HCT116 (cell line): ENCODE results near the gene ZNF655. TPM values are rescaled to one million over a fixed set of nuclear protein-coding genes. Genes with fewer than 3 reads are reported as not detected.
A peak's percentile ranks its signal among the peaks of the same experiment; 100 is the strongest.

Source experiments
- ATAC-seq: fragments of 200-7000 bp; cut with Tn5 transposase; 2 replicates; pipeline ENCODE4 v1.9.1; 2020; ENCODE audit warnings: mild to moderate bottlenecking, moderate library complexity
- BruUV-seq: library from RNA; stranded (reverse); fragments of 400-500 nt; replicated peaks from 2 replicates; lab custom pipeline; 2021; lab: Mats Ljungman, UMichigan
- CTCF ChIA-PET: fragments of 300-600 bp; sonication (Branson Sonifier 250); formaldehyde crosslinking; loops from one replicate; lab custom pipeline; 2021; ENCODE audit warnings: antibody characterized with exemption; lab: Charles Lee
- POLR2A ChIA-PET: fragments of 300-600, 350-600 bp; sonication (Branson Sonifier 250); formaldehyde crosslinking; loops from one replicate; lab custom pipeline; 2021; ENCODE audit warnings: antibody characterized with exemption; lab: Charles Lee
- RAD21 ChIA-PET, 2 experiments: fragments of 300-600 bp; sonication (Branson Sonifier 250); formaldehyde crosslinking; loops; one replicate each; lab custom pipeline; 2023; ENCODE audit warnings: low total read pairs in 2 of 2; ENCODE audit not compliant: uncharacterized antibody in 2 of 2, unreplicated experiment in 2 of 2, low non-redundant PET in 1 of 2; lab: Charles Lee
- DNase-seq: peaks from one replicate; pipeline ENCODE4 v3.0.0-alpha.2; 2010; ENCODE audit warnings: low read depth, low spot score
- H2AFZ ChIP-seq: fragments of 200-600 bp; shearing (Covaris generic), sonication (generic); 2 replicates; pipeline ENCODE4 v1.6.1; 2017; ENCODE audit warnings: low read depth, mixed run types, mixed read lengths, antibody characterized with exemption, low read length; ENCODE audit not compliant: poor library complexity, severe bottlenecking
- H3K27ac ChIP-seq: 2 replicates; pipeline ENCODE4 v1.5.1; 2012; ENCODE audit warnings: low read depth, low read length
- H3K27me3 ChIP-seq: fragments of 200-600 bp; sonication (generic); 2 replicates; pipeline ENCODE4 v1.6.1; 2016; ENCODE audit warnings: mixed run types, low read length, mixed read lengths; ENCODE audit not compliant: insufficient read depth
- H3K36me3 ChIP-seq, 2 experiments: fragments of 200-500 bp in 1 of 2; fragments of 200-600 bp in 1 of 2; sonication (Bioruptor generic) in 1 of 2; sonication (generic) in 1 of 2; 2 replicates each; pipeline versions ENCODE4 v1.5.1 to v1.6.1; 2014 to 2016; ENCODE audit warnings: low read length in 2 of 2, inconsistent platforms in 1 of 2, mixed read lengths in 1 of 2, mixed run types in 1 of 2; ENCODE audit not compliant: insufficient read depth in 2 of 2, control insufficient read depth in 1 of 2
- H3K4me1 ChIP-seq, 2 experiments: fragments of 200-600 bp in 1 of 2; sonication (generic) in 1 of 2; 2 replicates each; pipeline versions ENCODE4 v1.5.1 to v1.6.1; 2012 to 2017; ENCODE audit warnings: low read length in 2 of 2, inconsistent platforms in 1 of 2, mild to moderate bottlenecking in 1 of 2, mixed read lengths in 1 of 2, mixed run types in 1 of 2, moderate library complexity in 1 of 2; ENCODE audit not compliant: insufficient read depth in 2 of 2, control insufficient read depth in 1 of 2
- H3K4me2 ChIP-seq: fragments of 200-600 bp; sonication (generic); 2 replicates; pipeline ENCODE4 v1.6.1; 2017; ENCODE audit warnings: mixed run types, low read length, mixed read lengths
- H3K4me3 ChIP-seq, 2 experiments: fragments of 200-600 bp in 1 of 2; sonication (generic) in 1 of 2; replicated peaks in 1 of 2; 2 replicates each; pipeline ENCODE4 v1.5.1; 2011 to 2016; ENCODE audit warnings: low read length in 2 of 2, control low read depth in 1 of 2, low read depth in 1 of 2, mild to moderate bottlenecking in 1 of 2, mixed read lengths in 1 of 2, mixed run types in 1 of 2
- H3K79me2 ChIP-seq: fragments of 200-600 bp; sonication (generic); 2 replicates; pipeline ENCODE4 v1.6.1; 2017; ENCODE audit warnings: mild to moderate bottlenecking, mixed run types, low read length, moderate library complexity, mixed read lengths; ENCODE audit not compliant: insufficient read depth
- H3K9ac ChIP-seq: fragments of 200-600 bp; sonication (generic); 2 replicates; pipeline ENCODE4 v1.6.1; 2016; ENCODE audit warnings: low read length, mixed read lengths
- H3K9me2 ChIP-seq: fragments of 200-600 bp; sonication (generic), shearing (Covaris generic); 2 replicates; pipeline ENCODE4 v1.6.1; 2017; ENCODE audit warnings: mixed run types, mild to moderate bottlenecking, moderate library complexity; ENCODE audit not compliant: insufficient read depth
- H3K9me3 ChIP-seq, 2 experiments: fragments of 200-500 bp in 1 of 2; fragments of 200-600 bp in 1 of 2; sonication (Bioruptor generic) in 1 of 2; sonication (generic) in 1 of 2; 2 replicates each; pipeline ENCODE4 v1.6.1; 2014 to 2017; ENCODE audit warnings: low read length in 2 of 2, mixed read lengths in 2 of 2, inconsistent platforms in 1 of 2, low read depth in 1 of 2, mild to moderate bottlenecking in 1 of 2, mixed run types in 1 of 2, moderate library complexity in 1 of 2; ENCODE audit not compliant: control insufficient read depth in 1 of 2, insufficient read depth in 1 of 2
- H4K20me1 ChIP-seq: fragments of 200-600 bp; sonication (generic), shearing (Covaris generic); 2 replicates; pipeline ENCODE4 v1.6.1; 2017; ENCODE audit warnings: mixed run types, mild to moderate bottlenecking, moderate library complexity; ENCODE audit not compliant: insufficient read depth
- CBX3 ChIP-seq: IDR thresholded peaks from 2 replicates; pipeline ENCODE4 v1.6.1; 2012; ENCODE audit warnings: low read depth
- CEBPB ChIP-seq: IDR thresholded peaks from 2 replicates; pipeline ENCODE4 v1.6.1; 2012; ENCODE audit warnings: low read depth
- EGR1 ChIP-seq: IDR thresholded peaks from 2 replicates; pipeline ENCODE4 v1.6.1; 2012; ENCODE audit warnings: low read depth
- ELF1 ChIP-seq: IDR thresholded peaks from 2 replicates; pipeline ENCODE4 v1.6.1; 2012; ENCODE audit warnings: low read depth, borderline replicate concordance
- EZH2 ChIP-seq: fragments of 200-600 bp; sonication (generic); IDR thresholded peaks from 2 replicates; pipeline ENCODE4 v1.6.1; 2017; ENCODE audit warnings: antibody characterized with exemption, mixed run types
- EZH2phosphoT487 ChIP-seq: fragments of 200-600 bp; IDR thresholded peaks from 2 replicates; pipeline ENCODE4 v1.6.1; 2018; ENCODE audit warnings: antibody characterized with exemption, borderline replicate concordance
- JUND ChIP-seq: IDR thresholded peaks from 2 replicates; pipeline ENCODE4 v1.6.1; 2012
- POLR2A ChIP-seq: IDR thresholded peaks from 2 replicates; pipeline ENCODE4 v1.7.0; 2011; ENCODE audit warnings: borderline replicate concordance; ENCODE audit not compliant: insufficient read depth, insufficient read length; ENCODE audit errors: extremely low read depth
- RAD21 ChIP-seq: IDR thresholded peaks from 2 replicates; pipeline ENCODE4 v1.6.1; 2012; ENCODE audit warnings: low read depth, mild to moderate bottlenecking
- SIN3A ChIP-seq: IDR thresholded peaks from 2 replicates; pipeline ENCODE4 v1.6.1; 2012; ENCODE audit warnings: low read depth
- SRF ChIP-seq: IDR thresholded peaks from 2 replicates; pipeline ENCODE4 v1.6.1; 2012; ENCODE audit warnings: low read depth
- YY1 ChIP-seq: IDR thresholded peaks from 2 replicates; pipeline ENCODE4 v1.6.1; 2011; ENCODE audit warnings: low read length, low read depth, moderate library complexity, mild to moderate bottlenecking; ENCODE audit not compliant: insufficient replicate concordance; ENCODE audit errors: extremely low read depth
- ZFX ChIP-seq: fragments of 450-650 bp; IDR thresholded peaks from 2 replicates; pipeline ENCODE4 v1.6.1; 2017
- ZNF274 ChIP-seq: fragments of 200-500 bp; sonication (Bioruptor generic); IDR thresholded peaks from 2 replicates; pipeline ENCODE4 v1.6.1; 2014; ENCODE audit warnings: mild to moderate bottlenecking, low read depth, low read length, inconsistent platforms
- intact Hi-C: fragments of 100-400 bp; cut with micrococcal nuclease; formaldehyde crosslinking; loops from 2 replicates; pipeline ENCODE4 v1.10.0; 2022
- total RNA-seq: library from RNA; stranded (reverse); gene quantifications from one replicate; pipeline ENCODE4 v1.2.1, GENCODE V29; 2021; ENCODE audit not compliant: unreplicated experiment
- TF ChIP-seq, protein P1 (sequence below), 3 experiments: fragments of 200-600 bp in 1 of 3; sonication (generic) in 1 of 3; IDR thresholded peaks in 2 of 3; conservative IDR thresholded peaks in 1 of 3; 2 replicates each; pipeline ENCODE4 v1.5.1; 2012 to 2017; ENCODE audit warnings: low read depth in 2 of 3, low read length in 2 of 3, antibody characterized with exemption in 1 of 3, borderline replicate concordance in 1 of 3, control low read depth in 1 of 3, mild to moderate bottlenecking in 1 of 3, mixed read lengths in 1 of 3, mixed run types in 1 of 3, moderate library complexity in 1 of 3; ENCODE audit not compliant: insufficient read depth in 1 of 3
- TF ChIP-seq, protein P2 (sequence below): IDR thresholded peaks from 2 replicates; pipeline ENCODE4 v1.6.1; 2012
- TF ChIP-seq, protein P3 (sequence below): IDR thresholded peaks from 2 replicates; pipeline ENCODE4 v1.6.1; 2012
- TF ChIP-seq, protein P4 (sequence below): IDR thresholded peaks from 2 replicates; pipeline ENCODE4 v1.6.1; 2011; ENCODE audit warnings: mild to moderate bottlenecking, low read length, moderate library complexity; ENCODE audit not compliant: insufficient replicate concordance; ENCODE audit errors: extremely low read depth

ZNF655 gene
- total RNA-seq, 1 experiment from 2014 or later, result 45.0 TPM

DNA sequence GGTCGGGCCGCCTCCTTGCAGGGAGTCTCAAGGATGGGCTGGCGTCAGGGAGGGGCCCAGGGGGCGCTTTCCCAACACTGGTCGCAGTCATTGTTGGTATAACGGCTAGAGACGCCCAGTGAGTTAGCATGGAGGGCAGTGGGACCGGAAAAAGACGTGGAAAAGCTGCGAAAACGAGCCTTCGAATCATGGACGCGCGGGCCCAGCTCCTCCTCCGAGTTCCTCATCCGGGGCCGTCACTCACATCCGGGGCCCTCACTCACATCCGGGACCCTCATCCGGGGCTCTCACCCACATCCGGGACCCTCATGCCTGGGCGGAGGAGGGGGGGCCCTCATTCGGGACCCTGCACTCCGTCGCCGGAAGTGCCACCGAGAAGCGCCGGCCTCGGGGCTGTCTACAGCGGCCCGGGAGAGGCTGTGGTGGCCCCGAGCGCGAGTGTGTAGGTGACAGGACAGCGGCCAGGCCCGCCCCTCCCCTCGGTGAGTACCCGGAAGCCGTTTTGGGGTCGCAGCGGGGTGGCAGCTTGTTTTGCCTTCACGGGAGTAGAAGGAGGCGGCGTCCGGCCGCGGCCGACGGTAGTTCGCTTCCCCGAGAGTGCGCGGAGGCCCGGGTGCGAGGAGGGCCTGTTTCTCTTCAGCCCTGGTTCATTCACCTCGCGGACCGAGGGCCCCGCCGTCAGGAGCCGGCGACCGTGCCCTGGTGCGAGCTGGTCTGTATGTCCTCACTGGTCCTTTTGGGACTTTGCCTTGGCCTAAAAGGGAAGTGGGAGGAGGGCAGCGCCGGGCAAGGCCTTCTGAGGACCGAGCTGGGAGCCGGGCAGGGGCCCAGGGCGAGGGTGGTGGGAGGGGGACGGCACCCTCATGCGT, at the start of gene ZNF655 (continued):
- TF ChIP-seq, protein P1, sequence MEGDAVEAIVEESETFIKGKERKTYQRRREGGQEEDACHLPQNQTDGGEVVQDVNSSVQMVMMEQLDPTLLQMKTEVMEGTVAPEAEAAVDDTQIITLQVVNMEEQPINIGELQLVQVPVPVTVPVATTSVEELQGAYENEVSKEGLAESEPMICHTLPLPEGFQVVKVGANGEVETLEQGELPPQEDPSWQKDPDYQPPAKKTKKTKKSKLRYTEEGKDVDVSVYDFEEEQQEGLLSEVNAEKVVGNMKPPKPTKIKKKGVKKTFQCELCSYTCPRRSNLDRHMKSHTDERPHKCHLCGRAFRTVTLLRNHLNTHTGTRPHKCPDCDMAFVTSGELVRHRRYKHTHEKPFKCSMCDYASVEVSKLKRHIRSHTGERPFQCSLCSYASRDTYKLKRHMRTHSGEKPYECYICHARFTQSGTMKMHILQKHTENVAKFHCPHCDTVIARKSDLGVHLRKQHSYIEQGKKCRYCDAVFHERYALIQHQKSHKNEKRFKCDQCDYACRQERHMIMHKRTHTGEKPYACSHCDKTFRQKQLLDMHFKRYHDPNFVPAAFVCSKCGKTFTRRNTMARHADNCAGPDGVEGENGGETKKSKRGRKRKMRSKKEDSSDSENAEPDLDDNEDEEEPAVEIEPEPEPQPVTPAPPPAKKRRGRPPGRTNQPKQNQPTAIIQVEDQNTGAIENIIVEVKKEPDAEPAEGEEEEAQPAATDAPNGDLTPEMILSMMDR (IDR thresholded peaks at IDR 0.05 in 2 of 3, conservative IDR thresholded peaks at IDR 0.05 in 1 of 3; ENCODE audit: borderline replicate concordance in 1 of 3, insufficient read depth in 1 of 3, low read depth in 2 of 3, low read length in 2 of 3), result no peak
- TF ChIP-seq JUND (no peak), POLR2A (peak; percentile 74), ELF1 (peak; percentile 82), EZH2 (no peak), CBX3 (no peak; the same call in 1 of the 2 replicates), ZNF274 (no peak), EGR1 (no peak), SRF (no peak), EZH2phosphoT487 (no peak)
- TF ChIP-seq, protein P2, sequence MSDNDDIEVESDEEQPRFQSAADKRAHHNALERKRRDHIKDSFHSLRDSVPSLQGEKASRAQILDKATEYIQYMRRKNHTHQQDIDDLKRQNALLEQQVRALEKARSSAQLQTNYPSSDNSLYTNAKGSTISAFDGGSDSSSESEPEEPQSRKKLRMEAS, result peak; percentile 78
- TF ChIP-seq, all 23 proteins: peak for 8

DNA sequence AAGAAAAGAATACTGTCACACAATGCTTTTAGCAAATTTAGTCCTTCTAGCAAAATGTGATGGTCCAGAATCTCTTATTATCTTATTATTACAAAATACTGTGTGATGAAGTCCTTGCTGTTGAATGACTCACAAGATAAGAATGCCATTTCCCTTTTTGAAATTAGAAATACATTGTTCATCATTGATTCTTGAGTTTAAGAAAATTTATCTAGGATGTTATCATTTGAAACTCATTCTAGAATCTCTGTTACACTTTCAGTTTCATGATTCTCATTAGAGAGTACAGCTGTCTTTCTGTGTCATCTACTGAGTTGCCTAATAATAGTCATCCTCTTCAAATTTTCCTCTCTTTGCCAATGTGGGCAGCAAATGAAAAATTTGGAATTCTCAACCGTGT, 44.4 kb upstream of the ZNF655 start:
- Histone ChIP-seq H4K20me1 (no peaks in the 10 kb centered on the region), H3K27me3 (no peaks in the 10 kb centered on the region), H3K9me2 (no peaks in the 10 kb centered on the region), H3K9me3 (no peaks in the 10 kb centered on the region), H3K4me3 (no peak overlapping the region), H3K36me3 (peaks cover 7 to 9% of the 10 kb centered on the region in 2 experiments), H2AFZ (no peak overlapping the region), H3K27ac (no peak overlapping the region), H3K9ac (no peak overlapping the region), H3K79me2 (peaks cover 16% of the 10 kb centered on the region), H3K4me1 (no peaks in the 10 kb centered on the region), H3K4me2 (no peak overlapping the region)
- RAD21 ChIA-PET, result no interaction called here
- POLR2A ChIA-PET, result no interaction called here
- no TSS peak for BruUV-seq
- DNase-seq (no peak), ATAC-seq (no peak)
- intact Hi-C loops, result no loop called here
- CTCF ChIA-PET, result no interaction called here
- TF ChIP-seq JUND, result no peak
- no peak for TF ChIP-seq POLR2A
- no peak for TF ChIP-seq RAD21
- TF ChIP-seq, protein P3, sequence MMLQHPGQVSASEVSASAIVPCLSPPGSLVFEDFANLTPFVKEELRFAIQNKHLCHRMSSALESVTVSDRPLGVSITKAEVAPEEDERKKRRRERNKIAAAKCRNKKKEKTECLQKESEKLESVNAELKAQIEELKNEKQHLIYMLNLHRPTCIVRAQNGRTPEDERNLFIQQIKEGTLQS, result no peak
- no peak for TF ChIP-seq SIN3A
- TF ChIP-seq, protein P4, sequence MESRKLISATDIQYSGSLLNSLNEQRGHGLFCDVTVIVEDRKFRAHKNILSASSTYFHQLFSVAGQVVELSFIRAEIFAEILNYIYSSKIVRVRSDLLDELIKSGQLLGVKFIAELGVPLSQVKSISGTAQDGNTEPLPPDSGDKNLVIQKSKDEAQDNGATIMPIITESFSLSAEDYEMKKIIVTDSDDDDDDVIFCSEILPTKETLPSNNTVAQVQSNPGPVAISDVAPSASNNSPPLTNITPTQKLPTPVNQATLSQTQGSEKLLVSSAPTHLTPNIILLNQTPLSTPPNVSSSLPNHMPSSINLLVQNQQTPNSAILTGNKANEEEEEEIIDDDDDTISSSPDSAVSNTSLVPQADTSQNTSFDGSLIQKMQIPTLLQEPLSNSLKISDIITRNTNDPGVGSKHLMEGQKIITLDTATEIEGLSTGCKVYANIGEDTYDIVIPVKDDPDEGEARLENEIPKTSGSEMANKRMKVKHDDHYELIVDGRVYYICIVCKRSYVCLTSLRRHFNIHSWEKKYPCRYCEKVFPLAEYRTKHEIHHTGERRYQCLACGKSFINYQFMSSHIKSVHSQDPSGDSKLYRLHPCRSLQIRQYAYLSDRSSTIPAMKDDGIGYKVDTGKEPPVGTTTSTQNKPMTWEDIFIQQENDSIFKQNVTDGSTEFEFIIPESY, result no peak
- TF ChIP-seq ZFX, result no peak
- TF ChIP-seq ZNF274, result no peak
- no peak for TF ChIP-seq CBX3
- TF ChIP-seq SRF, result no peak
- TF ChIP-seq YY1, result no peak
- no peak for TF ChIP-seq EZH2phosphoT487
- no peak for TF ChIP-seq CEBPB
- TF ChIP-seq ELF1, result no peak
